CD4-positive, CD25-positive, alpha-beta regulatory T cell (primary cell): ENCODE results near the gene CIDEB. TPM values are rescaled to one million over a fixed set of nuclear protein-coding genes. Genes with fewer than 3 reads are reported as not detected.
A peak's percentile ranks its signal among the peaks of the same experiment; 100 is the strongest.

Experiments
- ATAC-seq, 2 donors: fragments of 150-1000 bp; cut with Tn5 transposase; one replicate each; pipeline ENCODE4 v1.10.0; 2021; ENCODE audit warnings: low read depth in 2 of 2, moderate number of reproducible peaks in 2 of 2, moderate library complexity in 1 of 2
- DNase-seq, 3 donors: peaks; one replicate each; pipeline versions ENCODE4 v3.0.0 to v3.0.0-alpha.2; 2012 to 2022; ENCODE audit warnings: mixed read lengths in 1 of 3
- H3K27ac ChIP-seq: one replicate; pipeline ENCODE4 v1.7.0; 2013; ENCODE audit warnings: mild to moderate bottlenecking, low read length; ENCODE audit not compliant: insufficient read depth, poor library complexity, severe bottlenecking
- H3K27me3 ChIP-seq: one replicate; pipeline ENCODE4 v1.7.0; 2013; ENCODE audit warnings: low read length; ENCODE audit not compliant: control insufficient read depth, insufficient read depth
- H3K36me3 ChIP-seq: one replicate; pipeline ENCODE4 v1.7.0; 2013; ENCODE audit warnings: mild to moderate bottlenecking, low read length, moderate library complexity; ENCODE audit not compliant: control insufficient read depth, insufficient read depth
- H3K4me1 ChIP-seq: 2 replicates; pipeline ENCODE4 v1.7.0; 2013; ENCODE audit warnings: mild to moderate bottlenecking, low read length; ENCODE audit not compliant: insufficient read depth, control insufficient read depth, poor library complexity, severe bottlenecking
- H3K4me3 ChIP-seq: one replicate; pipeline ENCODE4 v1.7.0; 2013; ENCODE audit warnings: low read depth, mild to moderate bottlenecking, low read length, moderate library complexity
- H3K9me3 ChIP-seq, 2 experiments: 1 replicate in 1 of 2; 2 replicates in 1 of 2; pipeline ENCODE4 v1.7.0; 2013; ENCODE audit warnings: low read length in 2 of 2, mild to moderate bottlenecking in 1 of 2, moderate library complexity in 1 of 2; ENCODE audit not compliant: control insufficient read depth in 2 of 2
- H3K27ac Mint-ChIP-seq, 3 donors: one replicate each; pipeline ENCODE4 v1.8.0; 2020 to 2022; ENCODE audit warnings: mild to moderate bottlenecking in 3 of 3, mixed read lengths in 3 of 3, moderate library complexity in 2 of 3
- H3K27me3 Mint-ChIP-seq: one replicate; pipeline ENCODE4 v1.8.0; 2022; ENCODE audit warnings: mild to moderate bottlenecking, mixed read lengths
- H3K36me3 Mint-ChIP-seq: one replicate; pipeline ENCODE4 v1.8.0; 2020; ENCODE audit warnings: mixed read lengths
- H3K4me1 Mint-ChIP-seq, 4 donors: one replicate each; pipeline ENCODE4 v1.8.0; 2020 to 2022; ENCODE audit warnings: mixed read lengths in 4 of 4, mild to moderate bottlenecking in 1 of 4
- H3K4me3 Mint-ChIP-seq, 4 donors: one replicate each; pipeline ENCODE4 v1.8.0; 2020 to 2022; ENCODE audit warnings: mild to moderate bottlenecking in 4 of 4, mixed read lengths in 4 of 4, moderate library complexity in 3 of 4
- H3K9me3 Mint-ChIP-seq, 7 donors: one replicate each; pipeline ENCODE4 v1.8.0; 2020 to 2022; ENCODE audit warnings: mixed read lengths in 7 of 7, mild to moderate bottlenecking in 3 of 7, moderate library complexity in 2 of 7
- polyA plus RNA-seq, 4 donors: library from polyadenylated mRNA; unstranded; fragments of 300-500 nt; fragmentation: Illumina TruSeq; gene quantifications; one replicate each; pipeline ENCODE4 v1.2.3, GENCODE V29; 2021
- total RNA-seq: library from RNA; stranded (reverse); gene quantifications from one replicate; pipeline ENCODE4 v1.2.3, GENCODE V29; 2022

CIDEB gene
- total and polyA plus RNA-seq, 5 donors from 2014 or later = 8.9 to 13.6 (median 10.3) TPM

GRCh38 chr14:24310265-24310645 is 2.5 kb upstream of the CIDEB start:
- Histone ChIP-seq H3K4me3 (peak overlapping the region; percentile 44), H3K27ac (peak overlapping the region; percentile 82), H3K27me3 (no peaks in the 10 kb centered on the region), H3K36me3 (peaks cover 20% of the 10 kb centered on the region), H3K4me1 (peaks cover 66% of the 10 kb centered on the region), H3K9me3 (no peaks in the 10 kb centered on the region)
- peak overlapping the region; percentile 79 to 96 (median 84) for H3K27ac Mint-ChIP-seq
- H3K36me3 Mint-ChIP-seq = peaks cover 20% of the 10 kb centered on the region
- DNase-seq (no peak), ATAC-seq (no peak)
- H3K9me3 Mint-ChIP-seq = no peaks in the 10 kb centered on the region
- peak overlapping the region; percentile 55 to 86 (median 74) for H3K4me3 Mint-ChIP-seq
- peaks cover 26 to 78% (median 50%) of the 10 kb centered on the region in 4 donors for H3K4me1 Mint-ChIP-seq
- H3K27me3 Mint-ChIP-seq = no peaks in the 10 kb centered on the region

- Mint-ChIP-seq H3K4me3 (peak within 1 kb of the TSS; percentile 55 to 86 (median 76)), H3K27me3 (no peaks in the 10 kb centered on the region), H3K36me3 (peaks cover 26% of the 10 kb centered on the region), H3K27ac (peak within 1 kb of the TSS; percentile 84 to 96 (median 87)), H3K9me3 (no peaks in the 10 kb centered on the region), H3K4me1 (peaks cover 26 to 74% (median 48%) of the 10 kb centered on the region in 4 donors)
- Histone ChIP-seq H3K36me3 (peaks cover 25% of the 10 kb centered on the region), H3K4me1 (peaks cover 64% of the 10 kb centered on the region), H3K4me3 (peak within 1 kb of the TSS; percentile 44), H3K27ac (peak within 1 kb of the TSS; percentile 82), H3K27me3 (no peaks in the 10 kb centered on the region), H3K9me3 (no peaks in the 10 kb centered on the region)
- ATAC-seq (no peak), DNase-seq (no peak)
These were observed 1.9 kb upstream of the CIDEB start, which contains the start of gene LTB4R2 for GRCh38 chr14:24309538-24310264. Gene LTB4R2, plus strand, starts transcription at chr14:24310140. Its CDS starts 525 bp downstream, at chr14:24310665.

DNA sequence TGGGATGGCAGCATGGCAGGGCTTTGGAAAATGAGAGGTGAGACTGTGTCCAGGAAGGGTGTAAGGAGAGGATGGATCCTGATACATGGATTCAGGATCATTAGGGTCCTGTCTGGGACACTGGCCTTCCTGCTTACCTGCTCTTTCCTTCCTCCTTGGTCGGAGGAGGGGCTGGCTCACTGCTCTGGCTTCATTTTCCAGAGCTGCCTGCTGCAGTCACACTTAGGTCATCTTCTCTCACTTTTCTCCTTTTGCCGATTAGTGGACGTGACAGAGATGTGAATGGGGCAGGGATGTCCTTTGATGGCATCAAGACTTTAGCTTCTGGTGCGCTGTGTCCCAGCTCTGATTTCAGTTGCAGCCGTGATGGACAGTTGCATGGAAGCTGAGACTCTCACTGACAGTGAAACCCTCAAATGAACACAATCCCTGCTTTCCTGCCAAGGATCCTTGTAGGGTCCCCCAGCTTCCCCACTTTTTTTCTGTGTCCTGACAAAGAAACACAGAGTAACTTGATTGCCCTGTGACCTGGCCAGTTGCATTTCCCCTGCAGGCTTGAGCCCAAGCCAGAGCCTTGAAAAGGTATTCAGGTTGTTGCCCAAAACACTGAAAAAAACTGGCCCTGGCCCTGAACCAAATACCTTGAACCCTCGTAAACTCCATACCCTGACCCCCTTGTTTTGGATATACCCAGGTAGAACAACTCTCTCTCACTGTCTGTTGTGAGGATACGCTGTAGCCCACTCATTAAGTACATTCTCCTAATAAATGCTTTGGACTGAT is 756 bp upstream of the CIDEB start:
- Mint-ChIP-seq H3K4me1 (peaks cover 17 to 62% (median 36%) of the 10 kb centered on the region in 4 donors), H3K4me3 (peak overlapping the region in 3 of 4 donors; percentile 43 to 73 (median 68)), H3K9me3 (no peaks in the 10 kb centered on the region), H3K27ac (peak overlapping the region; percentile 23 to 85 (median 65)), H3K27me3 (no peaks in the 10 kb centered on the region), H3K36me3 (peaks cover 30% of the 10 kb centered on the region)
- DNase-seq (no peak), ATAC-seq (no peak)
- H3K36me3 ChIP-seq = peaks cover 37% of the 10 kb centered on the region
- H3K27me3 ChIP-seq = no peaks in the 10 kb centered on the region
- peaks cover 53% of the 10 kb centered on the region for H3K4me1 ChIP-seq
- no peaks in the 10 kb centered on the region for H3K9me3 ChIP-seq
- no peak overlapping the region for H3K27ac ChIP-seq
- H3K4me3 ChIP-seq = no peak overlapping the region

- H3K27ac ChIP-seq = no peak overlapping the region
- Mint-ChIP-seq H3K27me3 (no peaks in the 10 kb centered on the region), H3K4me1 (peaks cover 14 to 50% (median 25%) of the 10 kb centered on the region in 4 donors), H3K9me3 (no peaks in the 10 kb centered on the region), H3K27ac (peak overlapping the region in 2 of 3 donors; percentile 64 to 69), H3K36me3 (peaks cover 35% of the 10 kb centered on the region), H3K4me3 (peak overlapping the region in 1 of 4 donors; percentile 58)
- DNase-seq (no peak), ATAC-seq (no peak)
- H3K9me3 ChIP-seq = no peaks in the 10 kb centered on the region
- H3K4me3 ChIP-seq = no peak overlapping the region
- peaks cover 39% of the 10 kb centered on the region for H3K4me1 ChIP-seq
- peaks cover 51% of the 10 kb centered on the region for H3K36me3 ChIP-seq
- H3K27me3 ChIP-seq = no peaks in the 10 kb centered on the region
These were observed 612 bp downstream of the CIDEB start for GRCh38 chr14:24307156-24307574.

DNA sequence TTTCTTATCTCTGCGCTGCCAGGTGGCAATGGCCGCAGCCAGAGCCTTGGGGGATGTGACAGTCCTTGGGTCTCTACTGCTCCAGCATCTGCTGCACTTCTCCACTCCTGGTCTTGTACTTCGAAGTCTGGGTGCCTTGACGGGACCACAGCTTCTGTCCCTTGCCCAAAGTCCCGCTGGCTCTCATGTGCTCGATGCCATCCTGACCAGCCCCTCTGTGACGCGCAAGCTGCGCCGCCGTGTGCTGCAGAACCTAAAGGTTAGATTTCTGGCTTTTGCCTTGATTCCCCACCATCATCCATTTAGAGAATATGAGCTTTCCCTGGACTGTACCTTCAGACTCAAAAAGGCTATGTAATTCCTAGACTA is 3.8 kb downstream of the CIDEB start:
- H3K36me3 ChIP-seq = peaks cover 59% of the 10 kb centered on the region

DNA sequence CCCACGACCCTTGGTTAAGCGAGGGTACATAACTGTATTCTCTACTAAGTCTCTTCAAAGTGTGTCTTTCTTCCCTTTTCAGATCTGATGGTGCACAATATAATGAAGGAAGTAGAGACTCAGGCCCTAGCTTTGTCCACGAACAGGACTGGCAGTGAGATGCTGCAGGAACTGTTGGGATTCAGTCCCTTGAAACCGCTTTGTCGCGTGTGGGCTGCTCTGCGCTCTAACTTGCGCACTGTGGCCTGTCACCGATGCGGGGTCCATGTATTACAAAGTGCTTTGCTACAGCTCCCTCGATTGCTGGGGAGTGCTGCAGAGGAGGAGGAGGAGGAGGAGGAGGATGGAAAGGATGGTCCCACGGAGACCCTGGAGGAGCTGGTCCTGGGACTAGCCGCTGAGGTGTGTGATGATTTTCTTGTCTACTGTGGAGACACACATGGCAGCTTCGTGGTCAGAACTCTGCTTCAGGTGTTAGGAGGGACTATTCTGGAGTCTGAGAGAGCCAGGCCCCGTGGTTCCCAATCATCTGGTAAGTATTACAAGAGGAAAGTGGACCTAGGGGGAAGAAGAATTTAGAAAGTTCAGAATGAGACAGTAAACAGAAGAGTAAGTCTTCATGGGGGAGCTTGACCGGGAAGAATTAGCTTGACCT is 7.3 kb downstream of the CIDEB start:
- H3K27me3 ChIP-seq = no peaks in the 10 kb centered on the region
- Mint-ChIP-seq H3K4me3 (peak overlapping the region; percentile 89 to 97 (median 93)), H3K9me3 (no peaks in the 10 kb centered on the region), H3K36me3 (peaks cover 28% of the 10 kb centered on the region), H3K27ac (peak overlapping the region; percentile 38 to 99 (median 92)), H3K4me1 (peaks cover 22 to 58% (median 42%) of the 10 kb centered on the region in 4 donors), H3K27me3 (no peaks in the 10 kb centered on the region)
- peak overlapping the region; percentile 86 for H3K4me3 ChIP-seq
- peaks cover 51% of the 10 kb centered on the region for H3K36me3 ChIP-seq
- no peak for ATAC-seq
- H3K27ac ChIP-seq = peak overlapping the region; percentile 84
- DNase-seq = no peak
- H3K4me1 ChIP-seq = peaks cover 31% of the 10 kb centered on the region
- H3K9me3 ChIP-seq = no peaks in the 10 kb centered on the region

More for the DNA sequence above, 3.8 kb downstream of the CIDEB start:
- Mint-ChIP-seq H3K27ac (no peak overlapping the region), H3K4me3 (peak overlapping the region in 2 of 4 donors; percentile 29 to 36), H3K36me3 (peaks cover 37% of the 10 kb centered on the region), H3K4me1 (peaks cover 12 to 56% (median 30%) of the 10 kb centered on the region in 4 donors), H3K27me3 (no peaks in the 10 kb centered on the region), H3K9me3 (no peaks in the 10 kb centered on the region)
- H3K4me1 ChIP-seq = peaks cover 26% of the 10 kb centered on the region
- H3K27ac ChIP-seq = no peak overlapping the region
- no peak for ATAC-seq
- H3K9me3 ChIP-seq = no peaks in the 10 kb centered on the region
- no peak overlapping the region for H3K4me3 ChIP-seq
- no peaks in the 10 kb centered on the region for H3K27me3 ChIP-seq
- no peak for DNase-seq
